K562 (cell line): Measurements from ENCODE around the gene EXOC2.

Experiments used
- KLF1 ChIP-seq: fragments of 450-650 bp; IDR thresholded peaks from 2 replicates; pipeline ENCODE4 v1.6.1; 2016; ENCODE audit warnings: missing genetic modification characterization, missing compliant biosample characterization
- LEF1 ChIP-seq: fragments of 450-650 bp; IDR thresholded peaks from 2 replicates; pipeline ENCODE4 v1.6.1; 2016; ENCODE audit warnings: mild to moderate bottlenecking
- NR1H2 ChIP-seq: sonication (generic); formaldehyde crosslinking; IDR thresholded peaks from 2 replicates; pipeline ENCODE4 v1.4.0; 2020; ENCODE audit warnings: mild to moderate bottlenecking, missing genetic modification reagents
- SMAD1 ChIP-seq: fragments of 150-350 bp; IDR thresholded peaks from 2 replicates; pipeline ENCODE4 v1.6.1; 2014; ENCODE audit warnings: low read length, low read depth; ENCODE audit not compliant: partially characterized antibody
- SP1 ChIP-seq: sonication (generic); formaldehyde crosslinking; IDR thresholded peaks from 2 replicates; pipeline ENCODE4 v1.8.1; 2022; ENCODE audit warnings: mild to moderate bottlenecking, missing genetic modification reagents
- ZBED1 ChIP-seq: IDR thresholded peaks from 2 replicates; pipeline ENCODE4 v1.6.1; 2014
- ZNF644 ChIP-seq: fragments of 200-800 bp; sonication (Bioruptor generic); IDR thresholded peaks from 2 replicates; pipeline ENCODE4 v1.6.1; 2016; ENCODE audit warnings: low read depth, missing genetic modification characterization, missing compliant biosample characterization

DNA sequence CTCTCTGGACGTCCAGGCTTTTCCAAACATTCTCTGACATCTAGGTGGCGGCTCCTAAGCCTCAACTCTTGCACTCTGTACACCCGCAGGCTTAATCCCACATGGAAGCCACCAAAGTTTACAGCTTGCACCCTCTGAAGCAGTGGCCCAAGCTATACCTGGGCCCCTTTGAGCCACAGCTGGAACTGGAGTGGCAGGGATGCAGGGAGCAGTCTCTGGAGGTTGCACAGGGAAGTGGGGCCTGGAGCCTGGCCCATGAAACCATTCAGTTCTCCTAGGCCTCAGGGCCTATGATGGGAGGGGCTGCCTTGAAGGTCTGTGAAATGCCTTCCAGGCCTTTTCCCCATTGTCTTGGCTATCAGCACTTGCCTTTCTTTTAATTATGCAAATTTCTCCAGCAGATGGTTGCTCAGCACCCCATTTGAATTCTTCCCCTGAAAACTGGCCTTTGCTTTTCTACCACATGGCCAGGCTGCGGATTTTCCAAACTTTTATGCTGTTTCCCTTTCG, 236.5 kb downstream of the EXOC2 start:
- no peak for TF ChIP-seq SP1 (CRISPR knock-in tag)
- TF ChIP-seq NR1H2, result no peak
- TF ChIP-seq LEF1, result no peak
- TF ChIP-seq ZBED1, result no peak
- no peak for TF ChIP-seq KLF1 (tag)
- no peak for TF ChIP-seq ZNF644 (tag)
- no peak for TF ChIP-seq SMAD1
